ENCODE data around the gene TCP11L2. TPM values are rescaled to one million over a fixed set of nuclear protein-coding genes. Genes with fewer than 3 reads are reported as not detected.

Gene TCP11L2
- total and polyA plus RNA-seq, 12 donors: 4.9 to 168 (median 119) TPM

DNA sequence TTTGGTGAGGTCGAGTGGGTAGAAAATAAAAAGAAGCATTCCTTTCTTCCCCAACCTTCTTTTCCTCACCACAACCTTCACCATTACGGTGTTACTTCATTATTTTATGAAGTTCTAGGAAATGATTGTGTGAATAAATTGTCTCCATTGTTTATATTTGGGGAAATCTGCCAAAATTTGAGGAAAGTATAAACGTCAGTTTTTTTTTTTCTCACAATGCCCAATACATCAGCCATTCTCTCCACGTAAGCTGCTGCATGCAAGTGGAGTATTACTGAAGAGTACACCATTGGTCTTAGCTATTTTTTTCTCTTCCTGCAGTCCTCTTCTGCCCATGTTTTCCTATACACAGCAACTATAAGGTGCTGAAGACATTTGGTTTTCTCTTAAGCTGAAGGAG lies 45.9 kb downstream of the TCP11L2 start:
- Histone ChIP-seq H3K4me1 (peaks cover 0 to 19% (median 8%) of the 10 kb centered on the region in 9 donors), H3K27me3 (no peaks in the 10 kb centered on the region), H3K9me3 (no peaks in the 10 kb centered on the region), H3K27ac (no peak overlapping the region), H3K4me3 (no peak overlapping the region), H3K36me3 (peaks cover 0 to 65% (median 13%) of the 10 kb centered on the region in 9 donors)
- ATAC-seq: no peak
- DNase-seq: no peak
- 57 to 61% methylated on average over 4 of the region's 4 CpGs for WGBS, 2 donors
- intact Hi-C loops (cut with DNase I): loop anchor here in 3 of 10 donors (5.0 to 10.0 kb wide), 3 partner anchors 116 to 934 kb away; no protein-coding TSS in a partner anchor
- TF ChIP-seq, protein P1, sequence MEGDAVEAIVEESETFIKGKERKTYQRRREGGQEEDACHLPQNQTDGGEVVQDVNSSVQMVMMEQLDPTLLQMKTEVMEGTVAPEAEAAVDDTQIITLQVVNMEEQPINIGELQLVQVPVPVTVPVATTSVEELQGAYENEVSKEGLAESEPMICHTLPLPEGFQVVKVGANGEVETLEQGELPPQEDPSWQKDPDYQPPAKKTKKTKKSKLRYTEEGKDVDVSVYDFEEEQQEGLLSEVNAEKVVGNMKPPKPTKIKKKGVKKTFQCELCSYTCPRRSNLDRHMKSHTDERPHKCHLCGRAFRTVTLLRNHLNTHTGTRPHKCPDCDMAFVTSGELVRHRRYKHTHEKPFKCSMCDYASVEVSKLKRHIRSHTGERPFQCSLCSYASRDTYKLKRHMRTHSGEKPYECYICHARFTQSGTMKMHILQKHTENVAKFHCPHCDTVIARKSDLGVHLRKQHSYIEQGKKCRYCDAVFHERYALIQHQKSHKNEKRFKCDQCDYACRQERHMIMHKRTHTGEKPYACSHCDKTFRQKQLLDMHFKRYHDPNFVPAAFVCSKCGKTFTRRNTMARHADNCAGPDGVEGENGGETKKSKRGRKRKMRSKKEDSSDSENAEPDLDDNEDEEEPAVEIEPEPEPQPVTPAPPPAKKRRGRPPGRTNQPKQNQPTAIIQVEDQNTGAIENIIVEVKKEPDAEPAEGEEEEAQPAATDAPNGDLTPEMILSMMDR (IDR thresholded peaks at IDR 0.05): no peak

DNA sequence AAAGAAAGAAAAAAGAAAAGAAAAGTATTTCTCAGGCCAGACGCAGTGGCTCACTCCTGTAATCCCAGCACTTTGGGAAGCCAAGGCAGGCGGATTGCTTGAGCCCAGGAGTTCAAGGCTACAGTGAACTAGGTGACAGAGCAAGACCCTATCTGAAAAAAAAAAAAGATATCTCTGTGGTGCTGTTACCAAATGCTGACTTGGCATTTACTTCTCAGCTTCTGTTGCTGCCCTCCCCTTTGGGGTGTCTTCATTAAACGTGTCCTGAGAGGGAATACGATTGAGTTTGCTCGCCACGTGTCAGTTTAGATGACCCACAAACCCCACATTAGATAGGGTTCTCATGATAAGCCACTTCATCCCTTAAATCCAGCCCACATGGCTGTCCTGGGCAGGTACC lies 50.6 kb downstream of the TCP11L2 start:
- TF ChIP-seq, protein P1 (IDR thresholded peaks at IDR 0.05): no peak
- intact Hi-C loops (cut with DNase I): loop anchor here in 2 of 10 donors (5.0 to 10.0 kb wide), 2 partner anchors 48 to 126 kb away; partner anchors contain the start of gene TCP11L2 (in 1 of the 2)

DNA sequence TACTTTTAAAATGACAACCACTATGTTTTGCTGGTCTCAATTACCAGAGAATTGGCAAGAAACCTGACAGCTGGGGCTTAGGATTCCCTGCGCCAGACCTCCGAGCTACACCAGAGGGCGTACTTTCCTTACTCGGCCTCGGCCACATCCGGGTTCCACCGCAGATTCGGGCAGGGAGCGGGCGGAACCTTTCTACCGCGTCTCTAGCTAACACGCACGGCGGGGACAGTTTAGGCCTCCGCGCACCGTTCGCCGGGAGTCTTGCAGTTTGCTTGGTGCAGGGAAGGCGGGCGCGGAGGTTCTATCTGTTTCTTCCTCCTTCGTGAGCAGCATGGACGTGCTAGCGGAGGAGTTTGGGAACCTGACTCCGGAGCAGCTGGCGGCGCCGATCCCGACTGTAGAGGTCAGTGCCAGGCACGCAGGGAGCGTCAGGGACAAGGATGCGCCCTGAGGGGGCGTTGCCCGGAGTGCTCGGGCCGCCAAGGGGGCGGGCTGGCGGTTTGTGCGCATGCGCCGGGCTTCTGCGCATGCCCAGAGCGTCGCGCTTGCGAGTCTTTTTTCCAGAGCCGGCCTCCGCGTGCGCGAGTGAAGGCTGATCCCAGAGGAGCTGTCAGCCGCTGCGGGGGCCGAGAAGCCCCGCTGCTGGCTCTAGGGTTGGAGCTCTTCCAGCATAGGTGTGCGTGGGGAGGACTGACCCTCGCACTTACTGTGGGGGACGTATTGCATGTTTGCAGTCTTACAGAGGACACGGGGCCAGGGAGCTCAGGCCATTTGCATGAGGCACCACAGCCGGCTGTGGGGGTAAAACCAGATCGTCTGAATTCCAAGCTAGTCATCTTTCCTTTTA lies 55.2 kb downstream of the TCP11L2 start, which contains the start of gene POLR3B:
Gene POLR3B, plus strand, starts transcription at position 200 of the 847 bp plus-strand sequence. Its CDS starts 132 bp downstream, at position 332.
- H3K27ac ChIP-seq: peak within 1 kb of the TSS; percentile 89 to 96 (median 94)
- DNase-seq (peak; percentile 94 to 96), ATAC-seq (peak; percentile 94 to 99 (median 96))
- peaks cover 3 to 27% (median 20%) of the 10 kb centered on the region in 9 donors for H3K4me1 ChIP-seq
- H3K9me3 ChIP-seq: no peaks in the 10 kb centered on the region
- 0 to 1% methylated on average over 63 of the region's 63 CpGs for WGBS, 2 donors
- intact Hi-C loops (cut with DNase I): loop anchor here in 2 of 10 donors (5.0 to 10.0 kb wide), 2 partner anchors 53 to 130 kb away; partner anchors contain the start of gene TCP11L2 (in 1 of the 2)
- TF ChIP-seq, protein P1 (IDR thresholded peaks at IDR 0.05): peak; percentile 81 to 98 (median 91)
- H3K27me3 ChIP-seq: no peaks in the 10 kb centered on the region
- H3K36me3 ChIP-seq: no peaks in the 10 kb centered on the region
- H3K4me3 ChIP-seq: peak within 1 kb of the TSS; percentile 54 to 90 (median 70)

More for the DNA sequence above, 50.6 kb downstream of the TCP11L2 start:
- ATAC-seq (no peak), DNase-seq (no peak)
- Histone ChIP-seq H3K27me3 (no peaks in the 10 kb centered on the region), H3K4me1 (peaks cover 0 to 13% (median 7%) of the 10 kb centered on the region in 9 donors), H3K9me3 (no peaks in the 10 kb centered on the region), H3K4me3 (no peak overlapping the region), H3K27ac (no peak overlapping the region), H3K36me3 (peaks cover 0 to 19% (median 0%) of the 10 kb centered on the region in 9 donors)
- 80 to 87% methylated on average over 6 of the region's 6 CpGs for WGBS, 2 donors

Data from heart right ventricle (tissue), 16 donors.